ENCODE data around the gene PDE11A.
"Not testable (repeated sequence)": the region's sequence is repeated elsewhere in the genome, so short reads cannot be mapped to it uniquely, and the experiment has no call there.

PDE11A gene

DNA sequence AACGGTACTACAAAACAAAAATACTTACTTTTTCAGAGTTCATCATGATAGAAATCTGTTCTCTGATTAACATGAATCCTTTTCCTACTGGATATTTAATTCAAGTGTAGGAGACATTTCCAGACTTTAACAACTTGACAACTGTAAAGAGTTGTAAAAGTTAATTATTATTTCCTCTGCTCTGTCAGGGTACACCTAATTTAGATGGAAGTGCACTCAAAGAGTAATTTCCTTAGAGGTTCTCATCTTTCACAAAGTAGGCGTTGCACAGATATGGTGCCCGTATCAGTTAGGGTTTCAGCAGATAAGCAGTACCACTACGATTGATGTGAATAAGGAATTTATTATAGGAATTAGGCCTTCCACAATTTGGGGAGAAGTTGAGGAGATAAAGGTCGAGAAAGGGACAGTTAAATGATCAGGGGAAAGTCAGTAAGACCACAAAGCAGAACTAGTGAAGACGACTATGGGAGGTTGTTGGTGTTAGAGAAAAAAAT lies 16.2 kb upstream of the PDE11A start:
- Mint-ChIP-seq H3K27me3 (peaks cover 8% of the 10 kb centered on the region), H3K36me3 (no peaks in the 10 kb centered on the region), H3K4me3 (no peak overlapping the region), H3K27ac (no peak overlapping the region), H3K9me3 (no peaks in the 10 kb centered on the region), H3K4me1 (no peaks in the 10 kb centered on the region)

DNA sequence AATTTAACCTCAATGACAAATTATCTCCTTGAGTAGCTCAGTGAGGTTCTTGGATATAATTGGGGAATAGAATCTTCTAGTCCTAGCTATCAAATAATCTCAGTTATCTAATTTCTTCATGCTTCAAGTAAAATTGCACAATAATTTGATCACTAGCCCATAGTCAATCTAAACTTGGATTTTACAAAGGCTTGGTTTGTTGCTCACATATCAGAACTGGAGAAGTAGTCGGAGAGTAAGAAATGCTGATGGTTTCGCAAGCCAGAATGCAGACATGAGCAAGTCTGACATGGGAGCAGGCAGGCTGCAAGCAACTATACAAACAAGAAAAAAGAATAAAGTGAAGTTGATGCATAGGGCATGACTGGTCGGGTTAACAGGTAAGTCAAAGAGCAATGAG lies 11.7 kb upstream of the PDE11A start:
- Mint-ChIP-seq H3K36me3 (no peaks in the 10 kb centered on the region), H3K4me3 (no peak overlapping the region), H3K27ac (no peak overlapping the region), H3K4me1 (no peaks in the 10 kb centered on the region), H3K9me3 (no peaks in the 10 kb centered on the region), H3K27me3 (peaks cover 11% of the 10 kb centered on the region)

DNA sequence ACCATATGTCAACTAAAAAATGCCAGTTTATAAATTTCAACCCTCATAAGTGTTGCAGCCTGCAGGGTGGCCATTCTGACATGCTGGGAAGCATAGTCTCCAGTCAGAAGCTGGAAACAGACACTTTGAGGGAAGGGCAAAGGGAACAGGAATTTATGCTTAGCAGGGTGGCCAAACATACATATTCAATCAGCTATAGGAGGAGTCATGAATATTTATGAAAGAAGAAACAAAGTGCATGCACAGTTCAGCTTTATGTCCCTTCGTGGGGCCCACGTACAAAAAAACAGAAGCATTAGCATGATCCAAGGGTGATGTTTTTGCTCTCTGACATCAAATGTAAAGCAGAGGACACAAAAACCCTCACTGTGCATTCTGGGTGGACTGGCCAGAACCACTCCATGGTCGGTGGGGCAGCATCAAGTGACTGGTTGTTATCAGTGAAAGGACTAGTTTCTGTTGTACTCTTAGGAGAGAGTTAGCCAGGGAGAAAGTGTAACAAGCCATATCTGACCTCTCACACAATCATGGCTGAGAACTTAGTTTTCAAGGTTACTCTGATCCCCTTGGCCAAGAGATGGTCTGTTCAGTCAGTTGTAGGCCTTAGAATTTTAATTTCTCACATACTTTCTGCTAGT lies 9.9 kb upstream of the PDE11A start:
- Mint-ChIP-seq H3K27ac (no peak overlapping the region), H3K36me3 (no peaks in the 10 kb centered on the region)

DNA sequence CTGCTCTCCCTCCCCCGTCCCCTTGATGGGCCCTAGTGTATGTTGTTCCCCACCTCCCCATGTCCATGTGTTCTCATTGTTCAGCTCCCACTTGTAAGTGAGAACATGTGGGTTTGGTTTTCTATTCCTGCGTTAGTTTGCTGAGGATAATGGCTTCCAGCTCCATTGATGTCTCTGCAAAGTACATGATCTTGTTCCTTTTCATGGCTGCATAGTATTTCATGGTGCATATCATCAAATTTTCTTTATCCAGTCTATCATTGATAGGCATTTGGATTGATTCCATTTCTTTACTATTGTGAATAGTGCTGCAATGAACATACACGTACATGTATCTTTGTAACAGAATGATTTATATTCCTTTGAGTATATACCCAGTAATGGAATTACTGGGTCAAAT lies 6.7 kb upstream of the PDE11A start:
- H3K4me1 Mint-ChIP-seq, H3K36me3 Mint-ChIP-seq, H3K4me3 Mint-ChIP-seq, H3K9me3 Mint-ChIP-seq, H3K27ac Mint-ChIP-seq: not testable (repeated sequence)
- H3K27me3 Mint-ChIP-seq = peaks cover 21% of the 10 kb centered on the region

More for the DNA sequence above, 9.9 kb upstream of the PDE11A start:
- no peaks in the 10 kb centered on the region for H3K9me3 Mint-ChIP-seq
- H3K27me3 Mint-ChIP-seq = peaks cover 14% of the 10 kb centered on the region
- no peaks in the 10 kb centered on the region for H3K4me1 Mint-ChIP-seq
- no peak overlapping the region for H3K4me3 Mint-ChIP-seq

DNA sequence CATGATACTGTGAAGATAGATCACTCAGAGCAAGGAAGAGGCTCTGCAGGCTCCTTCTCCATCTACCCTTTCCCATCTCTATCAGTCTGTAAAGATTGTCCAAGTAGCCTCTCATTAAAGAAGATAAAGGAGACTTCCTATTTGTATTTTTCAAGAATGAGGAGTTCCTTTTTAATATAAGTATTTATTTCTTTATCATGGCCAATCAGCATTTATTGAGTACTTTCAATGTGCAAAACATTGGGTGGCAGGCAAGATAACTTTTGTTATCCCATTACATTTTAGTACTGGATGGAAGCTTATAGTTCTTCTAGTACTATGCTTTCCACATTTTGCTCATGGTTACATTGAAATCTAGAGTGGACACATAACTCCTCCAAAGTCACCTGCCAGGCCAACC lies 3.6 kb upstream of the PDE11A start:
- H3K4me3 Mint-ChIP-seq = no peak overlapping the region
- peaks cover 8% of the 10 kb centered on the region for H3K4me1 Mint-ChIP-seq
- no peaks in the 10 kb centered on the region for H3K9me3 Mint-ChIP-seq
- H3K27me3 Mint-ChIP-seq = peaks cover 37% of the 10 kb centered on the region
- H3K36me3 Mint-ChIP-seq = no peaks in the 10 kb centered on the region
- no peak overlapping the region for H3K27ac Mint-ChIP-seq

DNA sequence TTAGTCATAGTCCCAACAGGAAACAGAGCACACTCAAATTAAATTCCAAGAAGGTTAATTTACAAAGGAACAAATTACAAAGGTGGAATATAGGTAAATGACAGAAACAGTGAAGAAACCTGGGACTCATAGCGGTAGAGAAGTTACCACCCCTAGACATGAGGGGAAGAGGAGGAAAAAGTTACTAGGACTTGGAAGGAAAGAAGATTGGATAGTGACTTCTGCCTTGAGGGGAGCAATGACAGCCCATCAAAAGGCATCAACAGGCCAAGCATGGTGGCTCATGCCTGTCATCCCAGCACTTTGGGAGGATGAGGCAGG lies 2.4 kb upstream of the PDE11A start:
- Mint-ChIP-seq H3K27me3 (peaks cover 38% of the 10 kb centered on the region), H3K4me1 (peaks cover 8% of the 10 kb centered on the region), H3K9me3 (no peaks in the 10 kb centered on the region), H3K27ac (no peak overlapping the region), H3K4me3 (no peak overlapping the region), H3K36me3 (no peaks in the 10 kb centered on the region)

DNA sequence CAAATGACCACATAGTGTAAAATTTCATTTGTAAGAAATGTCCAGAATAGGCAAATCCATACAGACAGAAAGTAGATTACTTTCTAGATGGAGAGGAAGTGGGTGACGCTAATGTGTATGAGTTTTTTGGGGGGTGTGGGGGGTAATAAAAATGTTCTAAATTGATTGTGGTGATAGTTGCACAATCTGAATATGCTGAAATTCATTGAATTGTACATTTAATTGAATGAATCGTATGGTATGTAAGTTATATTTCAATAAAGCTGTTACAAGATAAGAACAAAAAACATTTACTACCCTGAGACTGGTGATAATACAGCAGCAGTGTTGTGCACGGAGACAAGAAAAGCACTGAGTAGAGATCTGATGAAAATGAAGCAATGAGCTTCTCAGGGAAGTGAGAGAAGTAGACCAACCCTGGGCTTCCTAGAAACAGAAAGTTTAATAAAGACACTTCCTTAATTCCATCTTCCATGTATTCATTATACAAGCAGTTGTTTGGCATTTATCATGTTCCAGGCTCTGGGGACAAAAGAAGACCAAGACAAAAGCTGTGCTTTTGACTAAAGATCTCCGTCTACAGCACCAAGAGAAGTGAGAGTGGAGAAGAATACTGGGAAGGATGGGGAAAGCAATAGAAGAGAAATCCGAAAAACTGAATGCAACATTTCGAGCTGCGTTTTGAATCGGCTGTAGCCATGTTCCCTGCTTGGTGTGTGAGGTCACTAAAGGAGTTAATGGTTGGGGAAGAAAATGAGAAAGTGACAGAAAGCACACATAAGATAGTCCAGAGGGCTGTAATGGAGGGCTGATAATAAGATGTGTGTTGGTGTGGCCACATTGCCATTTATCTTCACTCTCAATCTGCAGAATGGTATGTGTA lies 1.8 kb upstream of the PDE11A start:
- Mint-ChIP-seq H3K4me3 (no peak overlapping the region), H3K27me3 (peaks cover 37% of the 10 kb centered on the region), H3K4me1 (peaks cover 8% of the 10 kb centered on the region), H3K27ac (no peak overlapping the region), H3K36me3 (no peaks in the 10 kb centered on the region), H3K9me3 (no peaks in the 10 kb centered on the region)

DNA sequence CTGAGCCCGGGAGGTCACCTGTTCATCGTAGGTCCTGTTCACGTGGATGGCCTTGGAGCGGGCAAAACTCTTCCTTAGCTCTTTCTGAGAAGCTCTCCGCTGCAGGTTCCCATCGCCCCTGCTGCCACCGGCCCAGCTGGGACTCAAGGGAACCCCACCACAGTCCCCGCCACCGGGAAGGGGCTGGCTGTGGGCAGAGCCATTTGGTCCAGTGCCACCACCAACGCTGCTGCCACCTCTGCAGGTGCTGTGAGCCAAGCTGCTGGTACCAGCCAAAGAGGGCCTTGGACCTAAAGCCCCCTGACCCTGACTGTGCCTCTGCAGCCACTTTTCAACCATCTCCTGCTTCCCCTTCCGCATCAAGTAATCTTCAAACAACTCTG lies 586 bp downstream of the PDE11A start:
- Mint-ChIP-seq H3K9me3 (no peaks in the 10 kb centered on the region), H3K36me3 (no peaks in the 10 kb centered on the region), H3K4me1 (peaks cover 8% of the 10 kb centered on the region), H3K27ac (no peak overlapping the region), H3K27me3 (peaks cover 35% of the 10 kb centered on the region), H3K4me3 (no peak overlapping the region)

DNA sequence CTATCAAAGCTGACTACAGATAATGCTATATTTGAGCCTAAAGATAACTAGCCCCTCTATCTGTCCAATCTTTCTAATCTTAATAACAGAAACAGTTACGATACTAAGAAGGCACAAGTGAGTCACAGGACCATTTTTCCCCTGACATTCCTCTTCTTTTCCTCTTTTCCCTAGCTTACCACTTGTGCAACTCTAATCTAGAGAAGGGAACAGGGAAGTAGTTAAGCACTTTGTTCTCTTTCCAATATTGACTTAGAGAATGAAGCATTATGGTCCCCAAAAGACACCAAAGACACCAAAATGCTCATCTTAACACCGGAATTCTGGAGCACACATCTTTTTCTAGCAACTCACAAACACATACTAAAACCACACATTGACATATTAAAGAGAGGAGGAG lies 1.8 kb downstream of the PDE11A start:
- Mint-ChIP-seq H3K27ac (no peak overlapping the region), H3K36me3 (no peaks in the 10 kb centered on the region), H3K9me3 (no peaks in the 10 kb centered on the region), H3K4me1 (peaks cover 8% of the 10 kb centered on the region), H3K4me3 (no peak overlapping the region), H3K27me3 (peaks cover 34% of the 10 kb centered on the region)

DNA sequence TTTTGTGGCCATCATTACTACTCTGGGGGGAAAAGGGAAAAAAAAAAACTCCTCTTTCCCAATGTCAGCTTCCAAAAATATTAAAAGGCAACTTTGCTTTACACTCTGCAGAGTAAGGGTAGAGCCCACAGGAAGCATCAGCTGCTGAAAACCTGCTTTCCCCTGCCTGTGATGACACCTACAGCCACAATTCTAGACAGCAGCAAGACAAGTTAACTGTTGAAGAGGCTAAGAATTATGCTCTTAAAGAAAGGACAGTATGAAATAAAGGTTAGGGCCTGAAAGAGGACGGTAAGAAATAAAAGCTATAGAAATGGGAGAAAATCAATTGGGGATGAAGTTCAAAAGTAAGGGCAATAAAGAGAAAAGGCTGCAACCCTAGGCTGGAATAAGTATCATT lies 3.0 kb downstream of the PDE11A start:
- peaks cover 29% of the 10 kb centered on the region for H3K27me3 Mint-ChIP-seq
- H3K4me3 Mint-ChIP-seq = no peak overlapping the region
- H3K36me3 Mint-ChIP-seq = no peaks in the 10 kb centered on the region
- H3K9me3 Mint-ChIP-seq = no peaks in the 10 kb centered on the region
- no peak overlapping the region for H3K27ac Mint-ChIP-seq
- H3K4me1 Mint-ChIP-seq = peaks cover 8% of the 10 kb centered on the region

DNA sequence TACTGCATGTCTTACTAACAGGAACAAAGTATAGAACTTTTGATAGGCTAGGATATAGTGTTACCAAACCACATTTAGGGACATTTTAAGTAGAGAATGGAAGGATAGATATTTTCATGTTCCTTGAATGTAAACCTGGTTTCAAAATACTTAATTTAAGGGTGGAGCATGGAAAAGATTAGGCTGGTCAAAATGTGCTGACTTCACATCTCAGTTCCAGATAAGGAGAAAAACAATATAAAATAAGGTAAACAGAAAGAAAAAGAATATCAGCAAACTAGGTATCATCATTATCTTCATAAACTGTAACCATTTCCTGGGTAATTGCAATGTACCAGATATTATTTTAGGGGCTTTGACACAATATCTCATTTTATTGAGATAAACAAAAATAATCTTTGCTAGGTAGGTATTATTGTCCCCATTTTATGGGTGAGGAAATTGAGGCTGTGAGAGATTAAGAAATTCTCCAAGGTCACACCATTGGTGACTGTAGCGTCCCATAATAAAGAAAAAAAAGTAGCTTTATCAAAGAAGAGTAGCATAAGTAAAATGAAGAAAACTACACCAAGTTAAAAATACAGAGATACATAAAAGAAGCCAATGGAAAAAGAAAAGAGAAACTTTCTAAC lies 3.6 kb downstream of the PDE11A start:
- H3K4me3 Mint-ChIP-seq = no peak overlapping the region
- H3K27me3 Mint-ChIP-seq = peaks cover 26% of the 10 kb centered on the region
- peaks cover 8% of the 10 kb centered on the region for H3K4me1 Mint-ChIP-seq
- no peaks in the 10 kb centered on the region for H3K9me3 Mint-ChIP-seq
- H3K36me3 Mint-ChIP-seq = no peaks in the 10 kb centered on the region
- H3K27ac Mint-ChIP-seq = no peak overlapping the region

DNA sequence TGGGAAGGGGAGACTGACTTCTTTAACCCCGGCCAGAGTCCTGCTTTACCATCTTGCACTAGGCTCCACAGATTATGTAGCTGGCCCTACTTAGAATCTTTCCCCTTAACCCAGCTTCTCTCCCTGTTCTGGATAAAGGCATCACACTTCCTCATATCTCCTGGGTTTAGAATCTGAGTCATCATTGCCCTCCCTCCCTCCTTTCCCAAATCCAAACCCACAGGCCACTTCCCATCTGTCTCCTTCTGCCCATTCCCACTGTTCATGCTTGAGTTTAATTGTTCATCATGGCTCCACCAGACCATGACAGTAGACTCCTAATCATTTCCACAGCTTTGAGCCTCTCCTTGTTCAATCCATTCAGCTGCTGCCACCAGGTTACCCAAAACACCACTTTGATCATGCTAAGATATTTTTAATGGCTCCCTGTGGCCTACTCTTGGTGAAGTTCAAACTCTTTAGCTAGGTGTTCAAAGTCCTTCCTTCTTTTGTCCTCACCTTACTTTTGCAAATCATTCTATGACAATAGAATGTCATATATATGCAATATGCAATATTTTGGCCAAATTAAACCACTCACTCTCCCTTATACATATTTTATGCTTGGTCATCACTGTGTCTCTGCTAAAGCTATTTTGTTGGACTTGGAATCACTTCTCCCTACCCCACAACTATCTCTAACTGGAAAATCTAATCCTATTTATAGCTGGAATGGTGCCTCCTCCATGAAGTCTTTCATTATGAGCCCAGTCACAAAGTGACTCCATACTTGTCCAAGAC lies 5.5 kb downstream of the PDE11A start:
- Mint-ChIP-seq H3K4me1 (no peaks in the 10 kb centered on the region), H3K27ac (no peak overlapping the region), H3K27me3 (peaks cover 17% of the 10 kb centered on the region), H3K9me3 (no peaks in the 10 kb centered on the region), H3K4me3 (no peak overlapping the region), H3K36me3 (no peaks in the 10 kb centered on the region)

DNA sequence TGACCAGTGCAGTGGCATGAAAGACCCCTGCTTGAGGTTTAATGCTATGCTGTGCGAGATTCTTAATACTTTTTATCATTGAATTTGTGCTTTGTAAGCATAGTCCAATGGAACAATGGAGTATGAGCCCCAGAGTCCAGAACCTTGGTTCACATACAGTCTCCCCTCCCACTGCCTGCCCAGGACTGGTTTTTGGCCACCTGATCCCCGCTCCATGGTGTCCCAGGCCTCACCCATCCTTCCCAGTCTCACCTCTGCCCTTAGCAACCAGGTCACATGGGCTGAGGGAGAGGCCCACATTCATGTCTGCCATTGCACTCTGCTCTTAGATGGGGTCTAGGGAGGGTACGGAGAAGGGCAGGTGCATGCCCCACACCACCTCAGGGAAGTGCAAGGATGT lies 6.3 kb downstream of the PDE11A start:
- Mint-ChIP-seq H3K36me3 (no peaks in the 10 kb centered on the region), H3K4me3 (no peak overlapping the region), H3K9me3 (no peaks in the 10 kb centered on the region), H3K4me1 (no peaks in the 10 kb centered on the region), H3K27ac (no peak overlapping the region), H3K27me3 (peaks cover 17% of the 10 kb centered on the region)

DNA sequence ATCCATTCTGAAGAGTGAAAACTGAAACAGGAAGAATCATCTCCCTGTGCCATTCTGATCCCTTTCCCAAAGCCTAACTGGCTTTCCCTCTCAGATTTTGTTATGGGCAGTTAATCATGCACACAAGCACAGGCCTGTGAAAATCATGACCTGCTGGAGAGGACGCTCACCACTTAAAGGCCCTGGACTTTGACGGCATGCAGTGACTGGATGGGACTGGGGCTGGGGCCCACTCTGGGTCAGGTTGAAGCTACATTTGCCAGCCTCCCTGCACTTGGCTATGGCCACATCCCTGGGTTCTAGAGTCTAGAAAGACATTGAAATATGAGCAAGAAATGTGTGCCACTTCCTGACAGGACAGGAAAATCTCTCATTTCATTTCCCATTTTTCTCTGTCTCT lies 12.9 kb downstream of the PDE11A start:
- Mint-ChIP-seq H3K27ac (no peak overlapping the region), H3K4me1 (no peaks in the 10 kb centered on the region), H3K36me3 (no peaks in the 10 kb centered on the region), H3K4me3 (no peak overlapping the region), H3K27me3 (peaks cover 8% of the 10 kb centered on the region), H3K9me3 (no peaks in the 10 kb centered on the region)

DNA sequence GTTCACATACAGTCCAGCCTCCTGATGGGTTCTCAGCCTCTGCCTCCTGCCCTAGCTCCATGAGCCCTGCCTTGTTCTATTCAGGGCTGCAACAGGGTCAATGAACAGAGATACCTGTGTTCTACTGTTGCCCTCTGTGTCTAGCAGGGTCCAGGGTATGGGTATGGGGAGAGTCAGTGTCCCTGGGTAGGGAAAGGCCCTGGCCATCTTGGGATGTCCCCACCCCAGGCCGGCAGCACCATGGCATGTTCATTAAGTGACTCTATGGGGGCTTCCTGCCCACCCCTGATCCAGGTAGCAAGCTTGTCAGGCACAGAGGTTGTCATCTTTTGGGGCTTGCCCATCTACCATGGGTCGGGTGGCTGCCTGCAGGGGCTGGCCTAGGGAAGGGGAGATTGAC lies 13.5 kb downstream of the PDE11A start:
- Mint-ChIP-seq H3K27ac (no peak overlapping the region), H3K4me3 (no peak overlapping the region), H3K27me3 (peaks cover 7% of the 10 kb centered on the region), H3K36me3 (no peaks in the 10 kb centered on the region), H3K4me1 (no peaks in the 10 kb centered on the region), H3K9me3 (no peaks in the 10 kb centered on the region)
